Measurements from ENCODE around the gene CHRNB4. TPM values are rescaled to one million over a fixed set of nuclear protein-coding genes. Genes with fewer than 3 reads are reported as not detected.

Gene CHRNB4
- total and polyA plus RNA-seq, 2 of the 8 experiments (the other 6 are each of a cell fraction or from before 2014, with no cell fraction given): 2.4 to 4.5 TPM

DNA sequence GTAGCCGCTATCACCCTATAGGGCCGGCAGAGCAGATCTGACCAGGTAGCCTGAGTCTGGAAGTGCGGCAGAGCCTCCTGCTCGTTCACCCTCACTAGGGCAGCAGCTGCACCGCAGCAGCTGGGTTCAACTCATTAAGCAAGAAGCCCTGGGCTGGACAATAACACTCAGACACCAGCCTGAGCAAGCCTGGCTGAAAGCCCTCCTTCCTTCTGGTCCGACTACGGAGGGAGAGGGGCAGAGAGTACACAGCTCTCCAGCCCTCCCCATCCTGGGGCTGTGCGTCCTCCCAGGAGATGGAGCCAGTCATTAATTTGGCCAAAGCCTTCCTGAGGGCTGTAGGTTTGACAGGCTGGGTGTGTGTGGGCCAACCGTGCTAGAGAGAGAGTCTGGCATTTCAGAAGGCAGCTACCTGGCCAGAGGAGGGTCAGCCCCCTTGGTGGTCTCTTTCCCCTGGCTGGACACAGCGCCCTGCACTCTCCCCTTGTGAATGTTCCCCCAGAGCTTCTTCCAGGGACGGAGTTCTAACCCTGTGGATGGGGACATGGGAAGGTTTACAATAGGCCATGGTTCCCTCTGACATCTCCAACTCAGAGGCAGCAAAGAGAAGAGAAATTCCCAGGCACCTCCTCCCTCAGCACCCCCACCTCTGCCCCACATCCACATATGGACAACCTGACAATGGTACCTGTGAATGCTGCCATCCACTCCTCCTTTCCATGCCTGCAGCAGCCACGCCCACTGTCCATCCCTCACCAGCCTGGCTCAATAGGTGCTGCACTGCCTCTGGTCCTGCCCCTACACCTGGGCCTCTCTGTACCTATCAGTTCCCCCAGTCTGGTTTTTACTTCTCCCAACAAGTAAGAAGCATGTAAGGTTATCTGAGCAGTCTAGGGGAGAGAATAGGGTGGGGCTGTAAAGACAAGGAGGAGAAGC is 6.5 kb downstream of the CHRNB4 start:
- Histone ChIP-seq H3K36me3 (ENCODE audit: control insufficient read depth in 2 of 4, insufficient read depth in 4 of 4, low read length in 3 of 4) (peaks cover 0 to 4% (median 0%) of the 10 kb centered on the region in 4 experiments; a peak in 2 of 8 replicates), H3K14ac (ENCODE audit: insufficient read length) (no peak overlapping the region), H2BK120ac (replicated peaks; ENCODE audit: low read depth, low read length) (no peak overlapping the region), H2AFZ (ENCODE audit: low read length) (no peak overlapping the region), H2BK20ac (ENCODE audit: low read length) (no peak overlapping the region), H3K23ac (ENCODE audit: insufficient read length) (no peak overlapping the region), H3K56ac (replicated peaks; ENCODE audit: insufficient read length, low read depth, low read length) (no peak overlapping the region), H3K4me2 (ENCODE audit: insufficient read depth in 1 of 2, low read depth in 2 of 2, low read length in 2 of 2) (no peak overlapping the region), H2AK5ac (ENCODE audit: low read depth, low read length) (no peak overlapping the region), H3K23me2 (ENCODE audit: low read depth, low read length) (no peaks in the 10 kb centered on the region; the same call in 1 of the 2 replicates), H3K4ac (replicated peaks; ENCODE audit: insufficient read length, low read depth, low read length) (no peak overlapping the region), H3K9ac (replicated peaks in 1 of 4; ENCODE audit: extremely low read depth in 1 of 4, low read depth in 3 of 4, low read length in 3 of 4) (no peak overlapping the region), H3K27me3 (replicated peaks in 1 of 4; ENCODE audit: control insufficient read depth in 3 of 4, extremely low read depth in 1 of 4, insufficient read depth in 3 of 4, low read length in 3 of 4) (no peaks in the 10 kb centered on the region), H4K20me1 (replicated peaks in 1 of 2; ENCODE audit: control insufficient read depth in 1 of 2, insufficient read depth in 2 of 2, low read length in 2 of 2) (no peaks in the 10 kb centered on the region), H3K4me1 (replicated peaks in 1 of 4; ENCODE audit: control insufficient read depth in 3 of 4, insufficient read depth in 4 of 4, low read length in 3 of 4) (no peaks in the 10 kb centered on the region; a peak in 2 of 7 replicates), H4K91ac (replicated peaks; ENCODE audit: insufficient read length, low read length) (no peak overlapping the region), H2BK15ac (ENCODE audit: low read length) (no peak overlapping the region), H3K79me2 (ENCODE audit: control insufficient read depth in 1 of 2, insufficient read depth in 2 of 2, low read length in 2 of 2) (no peaks in the 10 kb centered on the region), H2BK12ac (ENCODE audit: low read depth, low read length) (no peak overlapping the region), H3K4me3 (ENCODE audit: extremely low read depth in 1 of 4, insufficient read depth in 2 of 4, low read depth in 3 of 4, low read length in 4 of 4) (no peak overlapping the region), H3K9me3 (ENCODE audit: insufficient read depth in 2 of 2, low read depth in 1 of 2, low read length in 1 of 2) (no peaks in the 10 kb centered on the region), H3K18ac (ENCODE audit: extremely low read depth, low read length) (no peak overlapping the region), H2BK5ac (ENCODE audit: low read depth, low read length) (no peak overlapping the region), H4K5ac (ENCODE audit: insufficient read length, low read depth, low read length) (no peak overlapping the region), H4K8ac (ENCODE audit: extremely low read depth, insufficient read depth, low read length) (no peak overlapping the region), H3K79me1 (ENCODE audit: low read depth, low read length) (peaks cover 2% of the 10 kb centered on the region; the same call in 1 of the 2 replicates), H3K27ac (ENCODE audit: low read depth, low read length) (no peak overlapping the region)
- WGBS, 2 experiments (ENCODE audit: extremely low coverage in 1 of 2, insufficient coverage in 1 of 2, insufficient read length in 1 of 2, insufficient replicate concordance in 2 of 2, low coverage in 1 of 2, low lambda C conversion rate in 2 of 2, missing lambda C conversion rate in 1 of 2): 88% methylated on average over 10 of the region's 12 CpGs; no CpG with 5 or more reads in 1 of the 2 experiments
- DNase-seq (ENCODE audit: low read depth in 1 of 2, low spot score in 2 of 2): no peak
- ChIA-PET POLR2A (ENCODE audit: partially characterized antibody) (interaction anchor here (1.1 kb wide), 1 partner anchor 69 kb away, joined by 3 read pairs; the partner anchor contains the start of gene CHRNA5), CTCF (ENCODE audit: partially characterized antibody) (interaction anchor here (0.6 to 10.9 kb wide), 8 partner anchors 9 to 107 kb away, joined by 3 to 256 read pairs (median 4); partner anchors contain the start of gene CHRNA3)
- FAIRE-seq: no peak
- TF ChIP-seq RBBP5 (IDR thresholded peaks at IDR 0.05; ENCODE audit: borderline replicate concordance, low read depth, low read length): no peak
- no peak for TF ChIP-seq ASH2L (IDR thresholded peaks at IDR 0.05; ENCODE audit: low read length)
- no peak for TF ChIP-seq GTF2F1 (IDR thresholded peaks at IDR 0.05; ENCODE audit: borderline replicate concordance, low read depth, low read length)
- TF ChIP-seq TCF12 (IDR thresholded peaks at IDR 0.05; ENCODE audit: low read depth, low read length): no peak
- no peak for TF ChIP-seq CREB1 (IDR thresholded peaks at IDR 0.05)
- TF ChIP-seq CEBPB (IDR thresholded peaks at IDR 0.05; ENCODE audit: low read depth, low read length): no peak
- no peak for TF ChIP-seq PHF8 (conservative IDR thresholded peaks at IDR 0.05; ENCODE audit: low read depth, low read length)
- TF ChIP-seq, protein P1, sequence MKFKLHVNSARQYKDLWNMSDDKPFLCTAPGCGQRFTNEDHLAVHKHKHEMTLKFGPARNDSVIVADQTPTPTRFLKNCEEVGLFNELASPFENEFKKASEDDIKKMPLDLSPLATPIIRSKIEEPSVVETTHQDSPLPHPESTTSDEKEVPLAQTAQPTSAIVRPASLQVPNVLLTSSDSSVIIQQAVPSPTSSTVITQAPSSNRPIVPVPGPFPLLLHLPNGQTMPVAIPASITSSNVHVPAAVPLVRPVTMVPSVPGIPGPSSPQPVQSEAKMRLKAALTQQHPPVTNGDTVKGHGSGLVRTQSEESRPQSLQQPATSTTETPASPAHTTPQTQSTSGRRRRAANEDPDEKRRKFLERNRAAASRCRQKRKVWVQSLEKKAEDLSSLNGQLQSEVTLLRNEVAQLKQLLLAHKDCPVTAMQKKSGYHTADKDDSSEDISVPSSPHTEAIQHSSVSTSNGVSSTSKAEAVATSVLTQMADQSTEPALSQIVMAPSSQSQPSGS (IDR thresholded peaks at IDR 0.05; ENCODE audit: low read length): no peak
- TF ChIP-seq RXRA (IDR thresholded peaks at IDR 0.05; ENCODE audit: insufficient read depth, low read depth, low read length): no peak
- no peak for TF ChIP-seq POU5F1 (IDR thresholded peaks at IDR 0.05; ENCODE audit: low read depth, low read length)
